ENCODE measurements around the gene HIC1.

GRCh38 chr17:2076087-2076984 is 21.4 kb downstream of the HIC1 start:
- TF ChIP-seq POLR2A (IDR thresholded peaks at IDR 0.05; ENCODE audit: low read depth, low read length): no peak
- no peak for TF ChIP-seq POLR2AphosphoS5 (IDR thresholded peaks at IDR 0.05; ENCODE audit: low read depth, low read length)
- no peak for TF ChIP-seq TAF1 (IDR thresholded peaks at IDR 0.05; ENCODE audit: borderline replicate concordance, low read depth, low read length)

Data from GM12892 (cell line).